K562 (cell line): Measurements from ENCODE around the gene DMXL1. TPM values are rescaled to one million over a fixed set of nuclear protein-coding genes. Genes with fewer than 3 reads are reported as not detected.

ENCODE experiments used
- ATAC-seq: fragments of 200-7000 bp; cut with Tn5 transposase; 3 replicates; pipeline ENCODE4 v1.9.1; 2020; ENCODE audit warnings: moderate library complexity
- BruUV-seq: library from RNA; stranded (reverse); fragments of 400-500 nt; replicated peaks from 2 replicates; lab custom pipeline; 2021; lab: Mats Ljungman, UMichigan
- CTCF ChIA-PET: fragments of 300-600 bp; formaldehyde crosslinking; extraction: SDS; loops from one replicate; lab custom pipeline; 2021; ENCODE audit warnings: low intra/inter-chr PET ratio; lab: Yijun Ruan, JAX
- POLR2A ChIA-PET: fragments of 300-600, 350-650 bp; sonication (Branson Sonifier 250); formaldehyde crosslinking; extraction: SDS; loops from one replicate; lab custom pipeline; 2021; ENCODE audit warnings: antibody characterized with exemption, inconsistent platforms; lab: Yijun Ruan, JAX
- DNase-seq, 4 experiments: peaks; one replicate each; pipeline versions ENCODE4 v3.0.0 to v3.0.0-alpha.2; 2011 to 2018; ENCODE audit warnings: low spot score in 3 of 4, mixed read lengths in 3 of 4; ENCODE audit errors: extremely low read depth in 1 of 4
- FAIRE-seq: peaks from 2 replicates; lab custom pipeline; 2011; peaks lifted over from hg19 to GRCh38; lab: Jason Lieb, UNC
- H2AFZ ChIP-seq: 2 replicates; pipeline ENCODE4 v1.6.0; 2011; ENCODE audit warnings: low read depth, low read length, control low read depth, inconsistent platforms
- H3K27ac ChIP-seq: fragments of 200-600 bp; 3 replicates; pipeline ENCODE4 v1.8.0; 2011; ENCODE audit warnings: low read depth, mild to moderate bottlenecking, control low read depth, inconsistent platforms, low read length, moderate library complexity, mixed read lengths; ENCODE audit errors: extremely low read depth
- H3K27me3 ChIP-seq, 2 experiments: fragments of 300-600 bp in 1 of 2; 2 replicates in 1 of 2; 3 replicates in 1 of 2; pipeline versions ENCODE4 v1.6.0 to v1.8.0; 2011; ENCODE audit warnings: inconsistent platforms in 2 of 2, low read length in 2 of 2, mild to moderate bottlenecking in 1 of 2, mixed read lengths in 1 of 2, moderate library complexity in 1 of 2; ENCODE audit not compliant: control insufficient read depth in 2 of 2, insufficient read depth in 2 of 2
- H3K36me3 ChIP-seq: fragments of 300-600 bp; 3 replicates; pipeline ENCODE4 v1.8.0; 2011; ENCODE audit warnings: mild to moderate bottlenecking, low read length, inconsistent platforms; ENCODE audit not compliant: control insufficient read depth, insufficient read depth
- H3K4me1 ChIP-seq, 2 experiments: fragments of 200-600 bp in 1 of 2; replicated peaks in 1 of 2; 2 replicates in 1 of 2; 3 replicates in 1 of 2; pipeline versions ENCODE4 v1.5.1 to v1.8.0; 2011; ENCODE audit warnings: inconsistent platforms in 2 of 2, low read length in 2 of 2, mild to moderate bottlenecking in 1 of 2, mixed read lengths in 1 of 2, moderate library complexity in 1 of 2; ENCODE audit not compliant: control insufficient read depth in 2 of 2, insufficient read depth in 2 of 2
- H3K4me2 ChIP-seq: 2 replicates; pipeline ENCODE4 v1.6.1; 2011; ENCODE audit warnings: low read length, control low read depth, inconsistent platforms, mixed read lengths; ENCODE audit not compliant: insufficient read depth
- H3K4me3 ChIP-seq: fragments of 200-600 bp; sonication (generic), shearing (Covaris generic); 2 replicates; pipeline ENCODE4 v1.5.1; 2016; ENCODE audit warnings: control low read depth, inconsistent platforms
- H3K79me2 ChIP-seq: fragments of 200-600 bp; 3 replicates; pipeline ENCODE4 v1.8.0; 2011; ENCODE audit warnings: low read length, inconsistent platforms; ENCODE audit not compliant: control insufficient read depth, insufficient read depth
- H3K9ac ChIP-seq, 2 experiments: 2 replicates each; pipeline versions ENCODE4 v1.6.0 to v1.6.1; 2011; ENCODE audit warnings: low read depth in 2 of 2, low read length in 2 of 2, control low read depth in 1 of 2, inconsistent platforms in 1 of 2, mild to moderate bottlenecking in 1 of 2, mixed read lengths in 1 of 2; ENCODE audit not compliant: insufficient read depth in 1 of 2
- H3K9me1 ChIP-seq: one replicate; pipeline ENCODE4 v1.6.0; 2011; ENCODE audit warnings: inconsistent platforms, mild to moderate bottlenecking, low read length, moderate library complexity; ENCODE audit not compliant: control insufficient read depth, insufficient read depth
- H3K9me3 ChIP-seq: replicated peaks from 2 replicates; pipeline ENCODE4 v1.5.1; 2011; ENCODE audit warnings: low read depth, low read length, inconsistent platforms; ENCODE audit not compliant: control insufficient read depth, insufficient read depth
- H4K20me1 ChIP-seq: replicated peaks from 2 replicates; pipeline ENCODE4 v1.6.1; 2011; ENCODE audit warnings: low read length, inconsistent platforms, mixed read lengths; ENCODE audit not compliant: control insufficient read depth, insufficient read depth
- CEBPG ChIP-seq, 3 experiments: fragments of 200-800 bp in 1 of 3; sonication (Bioruptor generic) in 1 of 3; sonication (generic) in 1 of 3; formaldehyde crosslinking in 1 of 3; IDR thresholded peaks in 2 of 3; conservative IDR thresholded peaks in 1 of 3; 2 replicates each; pipeline versions ENCODE4 v1.6.1 to v1.8.0; 2016 to 2022; ENCODE audit warnings: missing compliant biosample characterization in 2 of 3, missing genetic modification characterization in 2 of 3, mild to moderate bottlenecking in 1 of 3, missing genetic modification reagents in 1 of 3
- EP400 ChIP-seq: fragments of 450-650 bp; IDR thresholded peaks from 2 replicates; pipeline ENCODE4 v1.6.1; 2017; ENCODE audit warnings: antibody characterized with exemption, mild to moderate bottlenecking, moderate library complexity
- FUS ChIP-seq: fragments of 200-400 bp; formaldehyde crosslinking; optimal IDR thresholded peaks from 2 replicates; pipeline ENCODE3; 2017; ENCODE audit warnings: low read depth, low read length
- MCM5 ChIP-seq: fragments of 450-650 bp; IDR thresholded peaks from 2 replicates; pipeline ENCODE4 v1.6.1; 2016; ENCODE audit warnings: low read depth
- PHF21A ChIP-seq: fragments of 450-650 bp; IDR thresholded peaks from 2 replicates; pipeline ENCODE4 v1.6.1; 2017; ENCODE audit warnings: low read depth, borderline replicate concordance
- SETDB1 ChIP-seq: IDR thresholded peaks from one replicate; pipeline ENCODE4 v1.6.1; 2012; ENCODE audit warnings: low read length, control low read depth, inconsistent platforms
- SMAD2 ChIP-seq: fragments of 150-350 bp; IDR thresholded peaks from 2 replicates; pipeline ENCODE4 v1.6.1; 2014; ENCODE audit warnings: low read depth, mild to moderate bottlenecking, low read length
- ZNF263 ChIP-seq: sonication (generic); formaldehyde crosslinking; IDR thresholded peaks from 2 replicates; pipeline ENCODE4 v1.8.0; 2022; ENCODE audit warnings: mild to moderate bottlenecking, missing genetic modification reagents, borderline replicate concordance
- ZNF324 ChIP-seq: fragments of 250-450 bp; sonication (Bioruptor Pico); IDR thresholded peaks from 2 replicates; pipeline ENCODE4 v1.4.0; 2020; ENCODE audit warnings: mild to moderate bottlenecking
- ZNF436 ChIP-seq: fragments of 250-450, 450-650 bp; sonication (Bioruptor Pico); formaldehyde crosslinking; IDR thresholded peaks from 2 replicates; pipeline ENCODE4 v1.7.0; 2020; ENCODE audit warnings: mild to moderate bottlenecking
- WGBS: fragments of 100-300 bp; shearing (Covaris generic); methylation state at CpG from one replicate; pipeline ENCODE4 v1.1.6; 2016; ENCODE audit warnings: low coverage, mixed read lengths; ENCODE audit not compliant: insufficient coverage; ENCODE audit errors: missing lambda C conversion rate; 5-methylcytosine and 5-hydroxymethylcytosine counted together
- in situ Hi-C: fragments of 300-500 bp; cut with MboI; formaldehyde crosslinking; loops from 4 replicates; pipeline ENCODE4 v1.15.0; 2018; ENCODE audit warnings: inconsistent platforms, mixed read lengths
- intact Hi-C: fragments of 100-400 bp; cut with micrococcal nuclease; formaldehyde crosslinking; loops from 2 replicates; pipeline ENCODE4 v1.14.2; 2022
- polyA plus RNA-seq, 8 experiments: library from polyadenylated mRNA; depleted of rRNA in 4 of 8; stranded (reverse) in 5 of 8; unstranded in 3 of 8; fragments of >200 nt; fragmentation: Nextera tagmentation in 2 of 8; fragmentation: Illumina TruSeq in 1 of 8; extraction: Ambion mirVana in 2 of 8; extraction: Trizol in 1 of 8; gene quantifications; 2 replicates each; pipeline versions ENCODE4 v1.2.1 to v1.2.3, GENCODE V29; 2011 to 2014; ENCODE audit warnings: inconsistent platforms in 1 of 8, missing spikeins in 1 of 8
- total RNA-seq, 7 experiments: library from RNA; depleted of rRNA in 6 of 7; stranded (reverse); fragments of >200 nt in 6 of 7; fragmentation: Illumina TruSeq in 2 of 7; extraction: Trizol in 2 of 7; gene quantifications; 2 replicates each; pipeline versions ENCODE4 v1.2.1 to v1.2.3, GENCODE V29; 2011 to 2021; ENCODE audit warnings: low replicate concordance in 1 of 7
- TF ChIP-seq, protein P1 (sequence below): sonication (generic); formaldehyde crosslinking; IDR thresholded peaks from 2 replicates; pipeline ENCODE4 v1.8.0; 2022; ENCODE audit warnings: mild to moderate bottlenecking, low read depth, missing genetic modification reagents
- TF ChIP-seq, protein P2 (sequence below): fragments of 250-450 bp; sonication (Bioruptor Pico); IDR thresholded peaks from 2 replicates; pipeline ENCODE4 v1.4.0; 2020; ENCODE audit warnings: borderline replicate concordance
- TF ChIP-seq, protein P3 (sequence below): fragments of 450-650 bp; formaldehyde crosslinking; IDR thresholded peaks from 2 replicates; pipeline ENCODE4 v1.4.0; 2022; ENCODE audit warnings: mild to moderate bottlenecking, moderate library complexity
- TF ChIP-seq, protein P4 (sequence below), 2 experiments: fragments of 450-650 bp; conservative IDR thresholded peaks; 2 replicates each; pipeline ENCODE4 v1.6.1; 2017; ENCODE audit warnings: mild to moderate bottlenecking in 2 of 2, moderate library complexity in 2 of 2
- TF ChIP-seq, protein P5 (sequence below): fragments of 450-650 bp; formaldehyde crosslinking; IDR thresholded peaks from 2 replicates; pipeline ENCODE4 v1.4.0; 2020; ENCODE audit warnings: mild to moderate bottlenecking, mixed read lengths

The DMXL1 gene
- total and polyA plus RNA-seq, 9 of the 15 experiments (the other 6 are each of a cell fraction or from before 2014, with no cell fraction given): 8.3 to 40.3 (median 30.6) TPM

DNA sequence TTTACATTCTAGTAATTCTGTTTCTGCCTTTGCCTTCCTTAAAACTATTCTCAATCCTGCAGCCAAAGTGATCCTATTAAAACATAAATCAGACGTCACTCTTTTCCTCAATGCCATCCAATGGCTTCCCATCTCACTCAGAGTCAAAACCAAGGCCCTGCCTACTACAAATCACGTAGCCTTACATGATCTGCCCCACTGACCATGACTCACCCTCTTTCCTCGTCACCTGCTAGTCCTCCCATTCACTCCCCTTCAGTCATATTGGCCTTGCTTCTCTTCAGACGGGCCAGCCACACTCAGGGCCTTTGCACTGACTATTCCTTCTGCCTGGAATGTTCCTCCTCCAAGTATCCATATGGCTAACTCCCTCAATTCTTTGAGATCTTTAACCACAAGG, 39.0 kb upstream of the DMXL1 start (continued):
- TF ChIP-seq EP400: no peak
- TF ChIP-seq MCM5: no peak
- TF ChIP-seq, protein P1, sequence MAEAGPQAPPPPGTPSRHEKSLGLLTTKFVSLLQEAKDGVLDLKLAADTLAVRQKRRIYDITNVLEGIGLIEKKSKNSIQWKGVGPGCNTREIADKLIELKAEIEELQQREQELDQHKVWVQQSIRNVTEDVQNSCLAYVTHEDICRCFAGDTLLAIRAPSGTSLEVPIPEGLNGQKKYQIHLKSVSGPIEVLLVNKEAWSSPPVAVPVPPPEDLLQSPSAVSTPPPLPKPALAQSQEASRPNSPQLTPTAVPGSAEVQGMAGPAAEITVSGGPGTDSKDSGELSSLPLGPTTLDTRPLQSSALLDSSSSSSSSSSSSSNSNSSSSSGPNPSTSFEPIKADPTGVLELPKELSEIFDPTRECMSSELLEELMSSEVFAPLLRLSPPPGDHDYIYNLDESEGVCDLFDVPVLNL (CRISPR knock-in tag): no peak
- TF ChIP-seq, protein P2, sequence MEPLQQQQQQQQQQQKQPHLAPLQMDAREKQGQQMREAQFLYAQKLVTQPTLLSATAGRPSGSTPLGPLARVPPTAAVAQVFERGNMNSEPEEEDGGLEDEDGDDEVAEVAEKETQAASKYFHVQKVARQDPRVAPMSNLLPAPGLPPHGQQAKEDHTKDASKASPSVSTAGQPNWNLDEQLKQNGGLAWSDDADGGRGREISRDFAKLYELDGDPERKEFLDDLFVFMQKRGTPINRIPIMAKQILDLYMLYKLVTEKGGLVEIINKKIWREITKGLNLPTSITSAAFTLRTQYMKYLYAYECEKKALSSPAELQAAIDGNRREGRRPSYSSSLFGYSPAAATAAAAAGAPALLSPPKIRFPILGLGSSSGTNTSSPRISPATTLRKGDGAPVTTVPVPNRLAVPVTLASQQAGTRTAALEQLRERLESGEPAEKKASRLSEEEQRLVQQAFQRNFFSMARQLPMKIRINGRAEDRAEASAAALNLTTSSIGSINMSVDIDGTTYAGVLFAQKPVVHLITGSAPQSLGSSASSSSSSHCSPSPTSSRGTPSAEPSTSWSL: no peak
- no peak for TF ChIP-seq ZNF436 (CRISPR knock-in tag)
- peak; percentile 72; the same call in 1 of the 2 replicates for TF ChIP-seq PHF21A

DNA sequence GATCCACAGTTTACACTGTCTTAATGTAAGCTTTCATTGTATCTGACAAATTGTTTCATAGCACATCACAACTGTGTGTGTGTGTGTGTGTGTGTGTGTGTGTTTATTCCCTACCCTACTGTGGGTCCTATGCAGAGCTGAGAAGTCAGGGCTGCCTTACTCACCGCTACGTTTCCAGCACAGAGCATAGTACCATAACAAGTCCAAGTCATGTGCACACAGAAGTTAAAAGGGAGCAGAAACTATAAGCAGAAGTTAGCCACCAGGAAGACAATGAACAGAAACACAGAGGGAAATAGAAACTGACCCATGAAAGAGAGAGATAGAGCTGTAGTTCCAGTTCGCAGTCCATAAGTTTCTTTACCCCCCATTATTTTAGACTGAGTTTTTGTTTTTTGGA, 38.2 kb upstream of the DMXL1 start:
- Histone ChIP-seq H3K27me3 (no peaks in the 10 kb centered on the region), H3K4me3 (no peak overlapping the region), H2AFZ (peak overlapping the region; percentile 64), H3K79me2 (no peaks in the 10 kb centered on the region), H3K36me3 (no peaks in the 10 kb centered on the region), H3K4me2 (no peak overlapping the region), H3K27ac (no peak overlapping the region), H3K9me3 (no peaks in the 10 kb centered on the region), H3K9ac (no peak overlapping the region), H3K9me1 (no peaks in the 10 kb centered on the region), H3K4me1 (no peaks in the 10 kb centered on the region; a peak in 1 of 5 replicates), H4K20me1 (no peaks in the 10 kb centered on the region)
- in situ Hi-C loops (no loop called here), intact Hi-C loops (no loop called here)
- ATAC-seq (peak; percentile 50), FAIRE-seq (no peak), DNase-seq (no peak)
- 55% methylated on average over 3 of the region's 3 CpGs for WGBS
- CTCF ChIA-PET: no interaction called here
- no TSS peak for BruUV-seq
- POLR2A ChIA-PET: interaction anchor here (1.0 kb wide), 1 partner anchor 16 kb away, joined by 3 read pairs; no protein-coding TSS in a partner anchor
- TF ChIP-seq SETDB1: no peak
- TF ChIP-seq CEBPG (CRISPR knock-in tag; IDR thresholded peaks at IDR 0.05): no peak
- no peak for TF ChIP-seq CEBPG (tag; conservative IDR thresholded peaks at IDR 0.05 in 1 of 2, IDR thresholded peaks at IDR 0.05 in 1 of 2)
- TF ChIP-seq SMAD2: no peak
- TF ChIP-seq, protein P3, sequence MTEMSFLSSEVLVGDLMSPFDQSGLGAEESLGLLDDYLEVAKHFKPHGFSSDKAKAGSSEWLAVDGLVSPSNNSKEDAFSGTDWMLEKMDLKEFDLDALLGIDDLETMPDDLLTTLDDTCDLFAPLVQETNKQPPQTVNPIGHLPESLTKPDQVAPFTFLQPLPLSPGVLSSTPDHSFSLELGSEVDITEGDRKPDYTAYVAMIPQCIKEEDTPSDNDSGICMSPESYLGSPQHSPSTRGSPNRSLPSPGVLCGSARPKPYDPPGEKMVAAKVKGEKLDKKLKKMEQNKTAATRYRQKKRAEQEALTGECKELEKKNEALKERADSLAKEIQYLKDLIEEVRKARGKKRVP (CRISPR knock-in tag): no peak
- TF ChIP-seq, protein P4, sequence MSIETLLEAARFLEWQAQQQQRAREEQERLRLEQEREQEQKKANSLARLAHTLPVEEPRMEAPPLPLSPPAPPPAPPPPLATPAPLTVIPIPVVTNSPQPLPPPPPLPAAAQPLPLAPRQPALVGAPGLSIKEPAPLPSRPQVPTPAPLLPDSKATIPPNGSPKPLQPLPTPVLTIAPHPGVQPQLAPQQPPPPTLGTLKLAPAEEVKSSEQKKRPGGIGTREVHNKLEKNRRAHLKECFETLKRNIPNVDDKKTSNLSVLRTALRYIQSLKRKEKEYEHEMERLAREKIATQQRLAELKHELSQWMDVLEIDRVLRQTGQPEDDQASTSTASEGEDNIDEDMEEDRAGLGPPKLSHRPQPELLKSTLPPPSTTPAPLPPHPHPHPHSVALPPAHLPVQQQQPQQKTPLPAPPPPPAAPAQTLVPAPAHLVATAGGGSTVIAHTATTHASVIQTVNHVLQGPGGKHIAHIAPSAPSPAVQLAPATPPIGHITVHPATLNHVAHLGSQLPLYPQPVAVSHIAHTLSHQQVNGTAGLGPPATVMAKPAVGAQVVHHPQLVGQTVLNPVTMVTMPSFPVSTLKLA (conservative IDR thresholded peaks at IDR 0.05): no peak
- TF ChIP-seq, protein P5, sequence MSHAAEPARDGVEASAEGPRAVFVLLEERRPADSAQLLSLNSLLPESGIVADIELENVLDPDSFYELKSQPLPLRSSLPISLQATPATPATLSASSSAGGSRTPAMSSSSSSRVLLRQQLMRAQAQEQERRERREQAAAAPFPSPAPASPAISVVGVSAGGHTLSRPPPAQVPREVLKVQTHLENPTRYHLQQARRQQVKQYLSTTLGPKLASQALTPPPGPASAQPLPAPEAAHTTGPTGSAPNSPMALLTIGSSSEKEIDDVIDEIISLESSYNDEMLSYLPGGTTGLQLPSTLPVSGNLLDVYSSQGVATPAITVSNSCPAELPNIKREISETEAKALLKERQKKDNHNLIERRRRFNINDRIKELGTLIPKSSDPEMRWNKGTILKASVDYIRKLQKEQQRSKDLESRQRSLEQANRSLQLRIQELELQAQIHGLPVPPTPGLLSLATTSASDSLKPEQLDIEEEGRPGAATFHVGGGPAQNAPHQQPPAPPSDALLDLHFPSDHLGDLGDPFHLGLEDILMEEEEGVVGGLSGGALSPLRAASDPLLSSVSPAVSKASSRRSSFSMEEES (CRISPR knock-in tag): no peak
- no peak for TF ChIP-seq ZNF263
- no peak for TF ChIP-seq ZNF324 (CRISPR knock-in tag)
- no peak for TF ChIP-seq FUS
